A549 (cell line): ENCODE data around the gene SNRPA. TPM values are rescaled to one million over a fixed set of nuclear protein-coding genes. Genes with fewer than 3 reads are reported as not detected.

Source experiments
- ATAC-seq, 2 experiments: fragments of 200-7000 bp in 1 of 2; fragments of >200 bp in 1 of 2; cut with Nextera tagmentation in 1 of 2; cut with Tn5 transposase in 1 of 2; 3 replicates each; pipeline versions ENCODE4 v1.8.0 to v1.9.1; 2018 to 2020; ENCODE audit warnings: mild to moderate bottlenecking in 1 of 2, moderate library complexity in 1 of 2
- CTCF ChIA-PET: fragments of 300-600 bp; sonication (Branson Sonifier 250); formaldehyde crosslinking; extraction: SDS; loops from one replicate; lab custom pipeline; 2021; ENCODE audit warnings: antibody characterized with exemption, inconsistent platforms; lab: Yijun Ruan, JAX
- POLR2A ChIA-PET: fragments of 350-600 bp; formaldehyde crosslinking; extraction: SDS; loops from one replicate; lab custom pipeline; 2021; ENCODE audit warnings: antibody characterized with exemption, inconsistent platforms; lab: Yijun Ruan, JAX
- DNase-seq, 2 experiments: peaks; one replicate each; pipeline versions ENCODE4 v3.0.0 to v3.0.0-alpha.2; 2011 to 2016; ENCODE audit warnings: low read depth in 1 of 2, low spot score in 1 of 2
- FAIRE-seq: peaks from 2 replicates; lab custom pipeline; 2011; peaks lifted over from hg19 to GRCh38; lab: Jason Lieb, UNC
- H3K27ac ChIP-seq, 2 experiments: fragments of >200 bp; sonication (Bioruptor Twin); formaldehyde crosslinking; 3 replicates each; pipeline ENCODE4 v1.5.1; 2016 to 2017
- H3K4me1 ChIP-seq: fragments of >200 bp; sonication (Bioruptor Twin); formaldehyde crosslinking; 3 replicates; pipeline ENCODE4 v1.6.1; 2016
- H3K4me2 ChIP-seq: fragments of >200 bp; sonication (Bioruptor Twin); formaldehyde crosslinking; 3 replicates; pipeline ENCODE4 v1.6.1; 2016
- H3K4me3 ChIP-seq: fragments of >200 bp; sonication (Bioruptor Twin); formaldehyde crosslinking; 3 replicates; pipeline ENCODE4 v1.5.1; 2016
- H3K9me3 ChIP-seq: fragments of >200 bp; sonication (Bioruptor Twin); formaldehyde crosslinking; 3 replicates; pipeline ENCODE4 v1.6.1; 2016
- CBX8 ChIP-seq: fragments of 200-600 bp; sonication (generic); IDR thresholded peaks from 2 replicates; pipeline ENCODE4 v1.6.1; 2016
- CEBPB ChIP-seq, 2 experiments: fragments of >200 bp in 1 of 2; sonication (Bioruptor Twin) in 1 of 2; formaldehyde crosslinking in 1 of 2; IDR thresholded peaks; 2 replicates each; pipeline ENCODE4 v1.6.1; 2012 to 2016
- CHD2 ChIP-seq: fragments of 150-350 bp; IDR thresholded peaks from 2 replicates; pipeline ENCODE4 v1.6.1; 2014; ENCODE audit warnings: low read length; ENCODE audit not compliant: partially characterized antibody
- EHF ChIP-seq: fragments of 250-450 bp; sonication (Bioruptor Pico); IDR thresholded peaks from 2 replicates; pipeline ENCODE4 v1.5.0; 2020; ENCODE audit warnings: mild to moderate bottlenecking
- EHMT2 ChIP-seq: fragments of 200-600 bp; sonication (generic); IDR thresholded peaks from 2 replicates; pipeline ENCODE4 v1.6.1; 2016; ENCODE audit warnings: antibody characterized with exemption, low read depth, mild to moderate bottlenecking, moderate library complexity
- FOSL2 ChIP-seq, 2 experiments: fragments of 450-650 bp in 1 of 2; fragments of >200 bp in 1 of 2; sonication (Bioruptor Twin) in 1 of 2; formaldehyde crosslinking; IDR thresholded peaks; 2 replicates each; pipeline versions ENCODE4 v1.5.0 to v1.6.1; 2016 to 2020; ENCODE audit warnings: mild to moderate bottlenecking in 1 of 2, moderate library complexity in 1 of 2
- GATA3 ChIP-seq: IDR thresholded peaks from 2 replicates; pipeline ENCODE4 v1.6.1; 2012; ENCODE audit warnings: borderline replicate concordance
- HEYL ChIP-seq: fragments of 250-450 bp; sonication (Bioruptor Pico); IDR thresholded peaks from 2 replicates; pipeline ENCODE4 v1.8.0; 2021; ENCODE audit warnings: mild to moderate bottlenecking, moderate library complexity
- HOXA7 ChIP-seq: fragments of 250-450 bp; sonication (Bioruptor Pico); IDR thresholded peaks from 2 replicates; pipeline ENCODE4 v1.5.0; 2020; ENCODE audit warnings: mild to moderate bottlenecking, moderate library complexity
- HOXB5 ChIP-seq: fragments of 250-450 bp; sonication (Bioruptor Pico); IDR thresholded peaks from 2 replicates; pipeline ENCODE4 v1.5.0; 2020; ENCODE audit warnings: mild to moderate bottlenecking, moderate library complexity
- JUN ChIP-seq, 2 experiments: fragments of >200 bp; sonication (Bioruptor Twin); formaldehyde crosslinking; IDR thresholded peaks; 2 replicates in 1 of 2; 3 replicates in 1 of 2; pipeline ENCODE4 v1.6.1; 2016 to 2017
- KDM5A ChIP-seq: fragments of 200-600 bp; sonication (generic); IDR thresholded peaks from 2 replicates; pipeline ENCODE4 v1.6.1; 2016; ENCODE audit warnings: antibody characterized with exemption, mild to moderate bottlenecking
- MYC ChIP-seq: IDR thresholded peaks from 2 replicates; pipeline ENCODE4 v1.6.1; 2012; ENCODE audit warnings: mild to moderate bottlenecking, inconsistent platforms, low read length, improper control_type of control experiment, borderline replicate concordance
- NR3C1 ChIP-seq: fragments of >200 bp; sonication (Bioruptor Twin); formaldehyde crosslinking; IDR thresholded peaks from 3 replicates; pipeline ENCODE4 v1.6.1; 2017
- POLR2A ChIP-seq: IDR thresholded peaks from 2 replicates; pipeline ENCODE4 v1.6.1; 2012; ENCODE audit warnings: mild to moderate bottlenecking, low read length
- POLR2AphosphoS2 ChIP-seq: conservative IDR thresholded peaks from 2 replicates; pipeline ENCODE4 v1.6.1; 2012; ENCODE audit warnings: low read length, improper control_type of control experiment, inconsistent platforms
- RAD21 ChIP-seq, 2 experiments: fragments of >200 bp in 1 of 2; sonication (Bioruptor Twin) in 1 of 2; formaldehyde crosslinking in 1 of 2; IDR thresholded peaks in 1 of 2; conservative IDR thresholded peaks in 1 of 2; 2 replicates in 1 of 2; 3 replicates in 1 of 2; pipeline ENCODE4 v1.6.1; 2012 to 2018; ENCODE audit warnings: inconsistent platforms in 1 of 2
- RARB ChIP-seq: fragments of 250-450 bp; sonication (Bioruptor Pico); IDR thresholded peaks from 2 replicates; pipeline ENCODE4 v1.8.0; 2021; ENCODE audit warnings: mild to moderate bottlenecking, moderate library complexity
- RCOR1 ChIP-seq: fragments of 150-350 bp; IDR thresholded peaks from 2 replicates; pipeline ENCODE4 v1.6.1; 2014; ENCODE audit warnings: antibody characterized with exemption, low read length, low read depth
- RNF2 ChIP-seq: fragments of 200-600 bp; sonication (generic); IDR thresholded peaks from 2 replicates; pipeline ENCODE4 v1.6.1; 2016; ENCODE audit warnings: low read depth, mild to moderate bottlenecking, antibody characterized with exemption, moderate library complexity, borderline replicate concordance
- TFCP2L1 ChIP-seq: fragments of 250-450 bp; sonication (Bioruptor Pico); IDR thresholded peaks from 2 replicates; pipeline ENCODE4 v1.5.0; 2021; ENCODE audit warnings: mild to moderate bottlenecking
- ZC3H11A ChIP-seq: fragments of 450-650 bp; IDR thresholded peaks from 2 replicates; pipeline ENCODE4 v1.6.1; 2014; ENCODE audit warnings: antibody characterized with exemption, mild to moderate bottlenecking
- ZNF302 ChIP-seq: fragments of 250-450 bp; sonication (Bioruptor Pico); IDR thresholded peaks from 2 replicates; pipeline ENCODE4 v1.9.0; 2021; ENCODE audit warnings: inconsistent platforms, mild to moderate bottlenecking, moderate library complexity
- ZSCAN20 ChIP-seq: fragments of 250-450 bp; sonication (Bioruptor Pico); IDR thresholded peaks from 2 replicates; pipeline ENCODE4 v1.8.0; 2022; ENCODE audit warnings: mild to moderate bottlenecking, moderate library complexity
- WGBS: methylation state at CpG from one replicate; pipeline ENCODE4 v1.1.6; 2017; ENCODE audit errors: missing lambda C conversion rate; 5-methylcytosine and 5-hydroxymethylcytosine counted together
- polyA plus RNA-seq, 4 experiments: library from polyadenylated mRNA; depleted of rRNA in 3 of 4; stranded (reverse); fragments of >200 nt; fragmentation: RNase III in 1 of 4; extraction: RNeasy Plus Mini Kit Qiagen cat#74134 plus additional on column Dnase treatment in 1 of 4; gene quantifications; 2 replicates in 3 of 4; 3 replicates in 1 of 4; pipeline ENCODE4 v1.2.3, GENCODE V29; 2011 to 2017
- TF ChIP-seq, protein P1 (sequence below): fragments of 250-450 bp; sonication (Bioruptor Pico); IDR thresholded peaks from 2 replicates; pipeline ENCODE4 v1.5.0; 2020; ENCODE audit warnings: low read depth, mild to moderate bottlenecking, moderate library complexity
- TF ChIP-seq, protein P2 (sequence below): IDR thresholded peaks from 2 replicates; pipeline ENCODE4 v1.6.1; 2012; ENCODE audit warnings: low read depth, borderline replicate concordance
- TF ChIP-seq, protein P3 (sequence below): fragments of >200 bp; sonication (Bioruptor Twin); formaldehyde crosslinking; IDR thresholded peaks from 2 replicates; pipeline ENCODE4 v1.6.1; 2016

The SNRPA gene
- polyA plus RNA-seq, 2 of the 4 experiments (the other 2 are of a cell fraction), result 141 to 236 TPM

DNA sequence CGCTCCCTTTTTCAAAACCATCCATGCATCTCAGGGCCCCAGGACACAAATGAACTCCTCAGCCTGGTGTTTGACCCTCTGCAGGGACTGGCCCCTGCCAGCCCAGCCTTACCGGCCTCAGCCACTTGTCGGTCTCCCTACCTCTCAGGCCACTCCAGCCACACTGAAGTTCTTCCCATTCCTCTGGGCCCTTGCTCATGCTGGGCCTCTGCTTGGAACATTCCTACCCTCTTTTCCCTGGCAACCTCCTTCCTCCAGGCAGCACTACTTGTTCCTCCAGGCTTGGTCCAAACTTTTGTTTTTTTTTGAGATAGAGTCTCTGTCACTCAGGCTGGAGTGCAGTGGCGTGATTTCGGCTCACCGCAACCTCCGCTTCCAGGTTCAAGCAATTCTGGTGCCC is 40.3 kb downstream of the SNRPA start:
- WGBS, result 95% methylated on average over 7 of the region's 7 CpGs
- ATAC-seq (peak; percentile 33 to 38; a peak in 4 of 6 replicates), FAIRE-seq (no peak), DNase-seq (no peak)
- H3K27ac ChIP-seq, result no peak overlapping the region
- TF ChIP-seq RAD21 (conservative IDR thresholded peaks at IDR 0.05 in 1 of 2, IDR thresholded peaks at IDR 0.05 in 1 of 2), result no peak
- TF ChIP-seq KDM5A, result no peak
- TF ChIP-seq EHF (CRISPR knock-in tag), result no peak
- TF ChIP-seq, protein P1, sequence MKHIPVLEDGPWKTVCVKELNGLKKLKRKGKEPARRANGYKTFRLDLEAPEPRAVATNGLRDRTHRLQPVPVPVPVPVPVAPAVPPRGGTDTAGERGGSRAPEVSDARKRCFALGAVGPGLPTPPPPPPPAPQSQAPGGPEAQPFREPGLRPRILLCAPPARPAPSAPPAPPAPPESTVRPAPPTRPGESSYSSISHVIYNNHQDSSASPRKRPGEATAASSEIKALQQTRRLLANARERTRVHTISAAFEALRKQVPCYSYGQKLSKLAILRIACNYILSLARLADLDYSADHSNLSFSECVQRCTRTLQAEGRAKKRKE (CRISPR knock-in tag), result no peak
- TF ChIP-seq FOSL2 (IDR thresholded peaks at IDR 0.05), result no peak
- no peak for TF ChIP-seq FOSL2 (CRISPR knock-in tag; IDR thresholded peaks at IDR 0.05)
- no peak for TF ChIP-seq MYC
- TF ChIP-seq HOXB5 (CRISPR knock-in tag), result no peak
- TF ChIP-seq HEYL, result no peak
- no peak for TF ChIP-seq CHD2
- no peak for TF ChIP-seq POLR2AphosphoS2
- no peak for TF ChIP-seq CEBPB (IDR thresholded peaks at IDR 0.05)
- no peak for TF ChIP-seq ZSCAN20 (CRISPR knock-in tag)
- TF ChIP-seq ZNF302 (CRISPR knock-in tag), result no peak
- TF ChIP-seq RARB (CRISPR knock-in tag), result no peak
- H3K4me2 ChIP-seq, result no peak overlapping the region
- no peak overlapping the region for H3K4me3 ChIP-seq
- ChIA-PET CTCF (no interaction called here), POLR2A (no interaction called here)
- peaks cover 6% of the 10 kb centered on the region; the same call in 1 of the 3 replicates for H3K4me1 ChIP-seq
- no peaks in the 10 kb centered on the region for H3K9me3 ChIP-seq

DNA sequence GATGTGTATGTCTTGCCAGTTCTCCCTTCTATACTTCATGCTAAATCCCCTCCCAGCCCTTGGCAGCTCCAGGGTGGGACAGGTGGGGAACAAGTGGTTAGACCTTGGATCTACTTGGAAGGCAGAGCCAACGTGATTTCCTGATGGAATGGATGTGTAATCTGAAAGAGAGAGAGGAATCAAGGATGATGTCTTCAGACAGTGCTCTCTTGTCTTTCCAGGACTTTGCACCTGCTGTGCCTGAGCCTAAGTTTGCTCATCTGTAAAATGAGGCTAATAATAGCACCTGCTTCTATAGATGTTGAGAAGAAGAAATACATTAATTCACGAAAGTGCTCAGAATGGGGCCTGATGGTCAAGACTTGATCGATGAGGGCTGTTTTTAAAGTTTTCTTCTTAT is 41.0 kb downstream of the SNRPA start:
- DNase-seq, result no peak
- H3K4me2 ChIP-seq, result no peak overlapping the region
- no peak for ATAC-seq
- H3K4me1 ChIP-seq, result peaks cover 6% of the 10 kb centered on the region; the same call in 1 of the 3 replicates
- H3K4me3 ChIP-seq, result no peak overlapping the region
- TF ChIP-seq TFCP2L1 (CRISPR knock-in tag), result no peak
- TF ChIP-seq RNF2, result no peak
- TF ChIP-seq, protein P2, sequence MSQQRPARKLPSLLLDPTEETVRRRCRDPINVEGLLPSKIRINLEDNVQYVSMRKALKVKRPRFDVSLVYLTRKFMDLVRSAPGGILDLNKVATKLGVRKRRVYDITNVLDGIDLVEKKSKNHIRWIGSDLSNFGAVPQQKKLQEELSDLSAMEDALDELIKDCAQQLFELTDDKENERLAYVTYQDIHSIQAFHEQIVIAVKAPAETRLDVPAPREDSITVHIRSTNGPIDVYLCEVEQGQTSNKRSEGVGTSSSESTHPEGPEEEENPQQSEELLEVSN, result no peak
- TF ChIP-seq GATA3, result no peak
- no peak for TF ChIP-seq NR3C1
- TF ChIP-seq, all 56 proteins: peak for 0
- H3K27ac ChIP-seq, result no peak overlapping the region
- ChIA-PET POLR2A (interaction anchor here (1.2 kb wide), 1 partner anchor 14 kb away, joined by 5 read pairs; the partner anchor contains the start of gene RAB4B), CTCF (interaction anchor here (1.5 to 2.0 kb wide), 2 partner anchors 28 to 129 kb away, joined by 3 to 7 read pairs; no protein-coding TSS in a partner anchor)
- 65% methylated on average over 3 of the region's 3 CpGs for WGBS
- no peak for FAIRE-seq
- no peaks in the 10 kb centered on the region for H3K9me3 ChIP-seq

DNA sequence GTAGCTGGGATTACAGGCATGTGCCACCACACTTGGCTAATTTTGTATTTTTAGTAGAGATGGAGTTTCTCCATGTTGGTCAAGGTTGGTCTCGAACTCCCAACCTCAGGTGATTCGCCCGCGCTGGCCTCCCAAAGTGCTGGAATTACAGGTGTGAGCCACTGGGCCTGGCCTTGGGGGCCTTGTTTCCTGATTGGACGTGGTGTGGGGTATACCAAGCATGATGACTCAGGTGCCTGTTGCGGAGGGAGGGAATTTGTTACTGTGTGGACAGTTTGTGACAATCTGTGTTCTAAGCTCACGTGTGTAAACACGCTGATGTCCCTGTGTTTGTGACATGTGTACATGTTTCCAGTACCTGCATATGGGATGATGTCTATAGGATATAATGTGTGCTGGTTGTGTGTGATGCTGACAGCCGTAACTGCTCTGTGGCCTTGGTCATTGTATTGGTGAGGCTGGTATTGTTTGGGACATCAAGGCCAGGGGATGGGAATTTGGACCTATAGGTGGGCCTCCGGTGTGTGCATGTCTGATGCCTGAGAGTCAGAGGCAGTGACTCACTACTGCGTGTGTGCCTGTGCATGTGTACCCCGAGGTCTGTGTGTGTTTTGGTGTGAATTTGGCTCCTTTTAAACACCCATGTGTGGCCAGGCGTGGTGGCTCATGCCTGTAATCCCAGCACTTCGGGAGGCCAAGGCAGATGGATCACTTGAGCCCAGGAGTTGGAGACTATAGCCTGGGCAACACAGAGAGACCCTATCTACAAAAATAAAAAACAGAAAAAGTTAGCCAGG is 46.4 kb downstream of the SNRPA start:
- CTCF ChIA-PET, result interaction anchor here (0.6 to 15.7 kb wide), 31 partner anchors 10 to 421 kb away, joined by 3 to 162 read pairs (median 5); partner anchors contain the start of genes ACTMAP, AXL, COQ8B and RAB4B
- TF ChIP-seq RCOR1 (no peak), EHMT2 (no peak), CBX8 (no peak), ZC3H11A (no peak), MYC (no peak), HOXA7 (no peak), JUN (IDR thresholded peaks at IDR 0.05) (no peak), POLR2A (no peak)
- TF ChIP-seq, protein P3, sequence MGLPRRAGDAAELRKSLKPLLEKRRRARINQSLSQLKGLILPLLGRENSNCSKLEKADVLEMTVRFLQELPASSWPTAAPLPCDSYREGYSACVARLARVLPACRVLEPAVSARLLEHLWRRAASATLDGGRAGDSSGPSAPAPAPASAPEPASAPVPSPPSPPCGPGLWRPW, result no peak
- DNase-seq (no peak), ATAC-seq (no peak), FAIRE-seq (no peak)
- peaks cover 33% of the 10 kb centered on the region for H3K4me1 ChIP-seq
- peak overlapping the region; percentile 84; the same call in 2 of the 3 replicates for H3K4me3 ChIP-seq
- no peaks in the 10 kb centered on the region for H3K9me3 ChIP-seq
- POLR2A ChIA-PET, result interaction anchor here (0.6 to 2.9 kb wide), 11 partner anchors 10 to 467 kb away, joined by 3 to 76 read pairs (median 16); partner anchors contain the start of genes ACTMAP, COQ8B, HNRNPUL1 and ITPKC
- peak overlapping the region; percentile 95 to 96 for H3K27ac ChIP-seq
- H3K4me2 ChIP-seq, result peak overlapping the region; percentile 59
- 91% methylated on average over 14 of the region's 14 CpGs for WGBS
